ENCODE results near the gene INTS13.
"Not testable (repeated sequence)": the region's sequence is repeated elsewhere in the genome, so short reads cannot be mapped to it uniquely, and the experiment has no call there.

Gene INTS13

DNA sequence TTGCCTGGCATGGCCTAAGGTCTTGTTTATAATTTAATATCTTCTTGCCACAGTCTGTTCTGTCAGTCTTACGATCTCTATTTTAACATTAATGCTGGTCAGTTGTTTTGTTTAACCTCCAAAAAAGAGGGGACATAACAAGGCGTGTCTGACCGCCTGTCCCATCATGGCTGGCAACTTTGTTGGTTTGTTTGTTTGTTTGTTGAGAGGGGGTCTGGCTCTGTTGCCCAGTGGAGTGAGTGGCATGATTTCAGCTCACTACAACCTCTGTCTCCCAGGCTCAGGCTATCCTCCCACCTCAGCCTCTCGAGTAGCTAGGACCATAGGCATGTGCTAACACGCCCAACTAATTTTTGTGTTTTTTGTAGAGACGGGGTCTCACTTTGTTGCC is 68.7 kb downstream of the INTS13 start:
- DNase-seq, result no peak

DNA sequence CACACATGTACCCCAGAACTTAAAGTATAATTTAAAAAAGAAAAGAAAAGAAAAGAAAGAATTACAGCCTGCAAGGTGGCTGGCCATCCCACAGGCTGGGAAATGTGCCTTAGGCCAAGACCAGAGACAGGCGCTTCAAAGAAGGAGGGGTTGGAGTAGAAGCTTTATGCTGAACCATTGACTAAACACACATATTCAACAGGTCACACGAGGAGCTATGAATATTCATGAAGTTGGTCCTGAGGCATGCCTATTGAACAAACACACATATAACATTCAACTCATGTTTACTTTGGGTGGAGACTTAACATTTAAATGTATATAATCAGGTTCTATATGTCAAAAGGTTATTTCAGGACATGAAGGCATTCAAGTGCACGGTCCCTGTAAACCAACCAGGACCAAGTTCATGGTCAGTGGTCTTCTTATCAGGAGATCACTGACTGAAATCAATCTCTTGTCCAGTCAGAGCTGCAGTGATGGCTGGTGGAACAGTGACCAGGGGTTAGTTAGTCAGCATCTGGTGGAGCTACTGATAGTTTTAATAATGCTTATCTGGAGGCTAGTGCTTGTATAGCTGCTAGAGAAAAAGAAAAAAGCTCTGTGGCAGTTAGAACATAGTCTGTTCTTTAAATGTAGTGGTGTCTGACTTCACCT is 69.2 kb downstream of the INTS13 start:
- no peak for DNase-seq

DNA sequence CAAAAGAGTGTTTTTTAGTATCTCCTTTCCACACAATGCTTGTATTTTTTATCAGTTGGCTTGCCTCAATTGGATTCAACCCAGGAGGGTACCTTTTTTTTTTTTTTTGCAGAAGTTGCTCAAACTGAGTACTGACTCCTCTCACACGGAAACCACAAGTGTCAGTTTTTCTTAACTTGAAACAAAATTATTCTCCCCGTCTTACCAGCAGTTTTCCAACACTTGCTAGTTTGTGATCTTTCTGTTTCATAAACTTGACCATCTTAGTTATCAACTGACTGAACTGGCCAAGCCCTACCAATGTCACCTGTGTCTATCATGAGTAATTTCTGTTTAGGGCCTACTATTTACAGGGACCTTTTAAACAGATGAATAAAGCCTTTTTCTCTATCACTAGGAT is 70.7 kb downstream of the INTS13 start:
- peak in 2 of 6 experiments; percentile 7 to 8 for DNase-seq

DNA sequence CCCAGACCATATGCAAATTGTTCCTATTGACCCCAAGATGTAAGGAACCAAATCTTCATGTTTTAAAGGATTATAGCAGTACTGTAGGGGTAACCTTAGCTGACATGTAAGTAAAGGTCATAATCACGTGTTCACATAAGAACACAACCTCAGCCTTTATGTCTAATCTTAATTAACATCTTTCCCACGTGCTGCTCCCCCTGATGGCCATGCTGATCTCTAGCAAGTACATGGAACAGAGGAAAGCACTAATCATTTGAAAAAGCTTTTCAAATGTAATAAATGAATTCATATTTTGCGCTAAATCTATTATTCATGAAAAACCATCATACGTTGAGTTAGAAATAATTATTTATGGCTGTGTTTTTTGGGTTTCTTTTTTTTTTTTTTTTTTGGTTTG is 74.3 kb downstream of the INTS13 start:
- no peak for DNase-seq

DNA sequence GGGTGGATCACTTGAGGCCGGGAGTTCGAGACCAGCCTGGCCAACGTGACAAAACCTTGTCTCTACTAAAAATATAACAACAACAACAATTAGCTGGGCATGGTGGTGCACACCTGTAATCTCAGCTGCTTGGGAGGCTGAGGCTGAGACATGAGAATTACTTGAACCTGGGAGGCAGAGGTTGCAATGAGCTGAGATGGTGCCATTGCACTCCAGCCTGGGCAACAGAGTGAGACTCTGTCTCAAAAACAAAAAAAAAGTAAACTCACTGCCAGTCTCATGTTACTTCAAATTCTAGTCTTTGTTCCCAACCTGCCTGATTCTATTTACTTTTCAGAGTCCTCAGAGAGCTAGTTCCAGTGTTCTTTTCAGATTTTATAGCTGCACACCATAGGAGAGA is 75.0 kb downstream of the INTS13 start:
- DNase-seq, result not testable (repeated sequence)

DNA sequence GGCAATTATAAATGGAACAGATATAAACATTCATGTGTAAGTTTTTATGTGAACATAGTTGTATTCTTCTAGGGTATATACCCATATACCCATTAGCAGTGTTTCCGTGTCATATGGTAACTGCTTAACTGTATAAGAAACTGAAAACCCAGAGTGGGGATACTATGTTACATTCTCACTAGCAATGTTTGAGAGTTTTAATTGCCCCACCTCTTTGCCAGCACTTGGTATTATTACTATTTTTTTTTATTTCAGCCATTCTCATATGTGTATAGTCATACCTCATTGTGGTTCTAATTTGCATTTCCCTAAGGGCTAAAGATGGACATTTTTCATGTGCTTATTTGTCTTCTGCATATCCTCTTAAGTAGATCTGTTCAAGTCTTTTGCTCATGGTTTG is 76.1 kb downstream of the INTS13 start:
- no peak for DNase-seq

DNA sequence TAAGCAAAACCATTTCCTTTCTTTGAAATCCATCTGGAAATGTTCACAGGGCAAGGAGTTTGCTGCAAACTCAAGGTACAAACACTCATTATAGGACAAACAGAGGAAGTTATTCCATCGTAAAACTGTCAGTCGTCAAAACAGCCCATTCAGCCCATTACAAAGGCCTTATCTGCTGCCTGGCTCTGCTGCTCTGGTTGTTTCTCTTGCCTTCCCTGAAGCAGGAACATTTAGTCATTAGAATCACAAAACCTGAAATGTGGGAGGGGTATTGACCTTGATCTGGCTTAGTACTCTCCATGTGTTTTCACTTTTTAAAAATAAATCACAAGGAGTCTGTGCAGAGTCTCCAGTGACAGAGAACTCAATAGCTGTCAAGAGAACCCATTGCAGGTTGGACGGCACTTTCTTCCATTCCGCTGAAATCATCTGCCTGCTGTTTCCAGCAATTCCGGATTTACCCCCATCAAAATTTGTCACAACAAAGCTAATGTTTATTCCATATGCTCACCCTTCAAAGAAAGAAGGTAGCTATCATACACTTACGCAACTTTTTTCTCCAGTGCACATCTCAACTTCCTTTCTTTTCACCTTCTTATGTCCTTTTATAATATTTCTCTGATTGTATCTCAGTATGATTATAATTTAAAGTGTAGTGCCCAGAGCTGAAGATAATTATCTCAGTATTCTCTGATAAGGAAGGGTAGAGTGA is 80.2 kb downstream of the INTS13 start:
- DNase-seq, result no peak

DNA sequence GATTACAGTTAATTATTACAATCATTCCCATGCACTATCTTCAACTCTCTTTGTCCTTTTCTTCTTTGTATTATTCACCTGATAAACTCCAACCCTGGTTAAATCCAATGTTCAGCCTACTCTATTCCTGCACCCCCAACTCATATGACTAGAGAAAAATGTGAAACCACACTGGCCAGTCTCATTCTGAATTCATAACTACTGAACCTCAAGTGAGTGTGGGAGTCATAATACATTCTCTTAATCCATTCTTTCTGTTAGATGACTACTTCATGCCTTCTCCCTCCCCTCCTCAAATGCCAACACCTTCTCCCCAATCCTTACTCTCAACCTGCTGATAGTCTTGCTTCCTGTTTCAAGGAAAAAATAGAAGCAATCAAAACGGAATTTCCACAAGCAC is 82.4 kb downstream of the INTS13 start:
- no peak for DNase-seq
